GF-D8 (cell line): ENCODE data around the gene DOK4.

Source experiments
- DNase-seq: peaks from one replicate; lab custom pipeline; 2025; lab: John Stamatoyannopoulos, UW

The DOK4 gene

DNA sequence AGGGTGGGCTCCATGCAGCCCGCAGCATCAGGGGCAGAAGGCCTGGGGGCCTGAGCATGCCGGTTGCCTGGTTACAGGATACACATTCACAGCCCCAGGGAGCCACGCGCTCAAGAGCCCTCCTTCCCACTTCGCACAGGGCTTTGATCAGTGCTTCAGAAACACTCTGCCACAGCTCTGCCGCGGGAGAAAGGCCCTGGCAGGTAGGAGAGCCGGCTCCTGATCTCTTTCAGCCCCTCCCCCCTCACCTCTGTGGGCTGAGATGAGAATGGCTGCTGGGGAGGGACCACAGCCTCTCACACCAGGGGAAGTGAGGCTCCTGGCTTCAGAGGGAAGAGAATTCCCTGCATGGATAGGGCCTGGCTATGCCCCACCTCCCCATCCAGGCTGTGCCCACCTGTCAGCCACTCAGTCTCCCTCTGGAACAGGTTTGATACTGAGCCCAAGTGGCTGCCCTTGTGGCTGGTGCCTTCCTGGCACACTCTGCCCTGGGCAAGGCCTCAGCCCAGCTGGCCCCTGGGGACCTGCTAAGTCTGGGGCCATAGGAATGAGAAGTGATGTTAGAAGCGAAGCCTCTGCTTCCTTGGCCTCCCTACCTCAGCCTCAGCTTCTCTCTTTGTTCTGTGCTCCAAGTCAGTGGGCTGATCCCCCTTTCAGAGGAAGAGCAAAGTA is 8.6 kb downstream of the DOK4 start:
- no peak for DNase-seq

- no peak for DNase-seq
Measured at GRCh38 chr16:57476546-57477410, 9.5 kb downstream of the DOK4 start.

DNA sequence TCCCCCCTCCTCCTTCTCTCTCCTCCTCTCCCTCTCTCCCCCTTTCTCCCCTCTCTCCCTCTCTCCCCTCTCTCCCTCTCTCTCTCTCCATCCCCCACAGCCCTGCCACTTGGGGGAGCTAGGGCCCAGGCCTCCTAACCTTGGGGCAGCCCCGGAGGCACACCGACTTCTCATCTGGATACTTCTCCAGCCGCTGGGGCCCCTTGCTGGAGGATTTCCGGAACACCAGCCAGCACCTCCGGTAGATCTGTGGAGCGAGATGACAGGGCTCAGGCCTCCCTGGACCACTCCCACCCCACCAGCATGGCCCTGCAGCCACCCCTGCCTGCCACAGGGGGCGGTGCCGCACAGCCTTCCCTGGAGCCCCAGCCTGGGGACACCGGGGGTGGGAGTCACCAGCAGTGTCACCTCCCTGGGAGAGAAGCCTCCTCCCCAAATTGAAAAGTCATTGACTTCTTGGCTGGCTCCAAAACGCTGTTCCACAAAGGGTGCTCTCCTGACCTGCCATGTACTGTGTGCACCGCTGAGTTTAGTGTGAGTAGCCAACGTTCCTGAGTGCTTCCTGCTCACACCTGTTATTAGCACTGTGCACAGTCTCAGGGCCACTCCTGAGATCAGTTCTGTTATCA is 10.5 kb downstream of the DOK4 start:
- peak; percentile 70 for DNase-seq

DNA sequence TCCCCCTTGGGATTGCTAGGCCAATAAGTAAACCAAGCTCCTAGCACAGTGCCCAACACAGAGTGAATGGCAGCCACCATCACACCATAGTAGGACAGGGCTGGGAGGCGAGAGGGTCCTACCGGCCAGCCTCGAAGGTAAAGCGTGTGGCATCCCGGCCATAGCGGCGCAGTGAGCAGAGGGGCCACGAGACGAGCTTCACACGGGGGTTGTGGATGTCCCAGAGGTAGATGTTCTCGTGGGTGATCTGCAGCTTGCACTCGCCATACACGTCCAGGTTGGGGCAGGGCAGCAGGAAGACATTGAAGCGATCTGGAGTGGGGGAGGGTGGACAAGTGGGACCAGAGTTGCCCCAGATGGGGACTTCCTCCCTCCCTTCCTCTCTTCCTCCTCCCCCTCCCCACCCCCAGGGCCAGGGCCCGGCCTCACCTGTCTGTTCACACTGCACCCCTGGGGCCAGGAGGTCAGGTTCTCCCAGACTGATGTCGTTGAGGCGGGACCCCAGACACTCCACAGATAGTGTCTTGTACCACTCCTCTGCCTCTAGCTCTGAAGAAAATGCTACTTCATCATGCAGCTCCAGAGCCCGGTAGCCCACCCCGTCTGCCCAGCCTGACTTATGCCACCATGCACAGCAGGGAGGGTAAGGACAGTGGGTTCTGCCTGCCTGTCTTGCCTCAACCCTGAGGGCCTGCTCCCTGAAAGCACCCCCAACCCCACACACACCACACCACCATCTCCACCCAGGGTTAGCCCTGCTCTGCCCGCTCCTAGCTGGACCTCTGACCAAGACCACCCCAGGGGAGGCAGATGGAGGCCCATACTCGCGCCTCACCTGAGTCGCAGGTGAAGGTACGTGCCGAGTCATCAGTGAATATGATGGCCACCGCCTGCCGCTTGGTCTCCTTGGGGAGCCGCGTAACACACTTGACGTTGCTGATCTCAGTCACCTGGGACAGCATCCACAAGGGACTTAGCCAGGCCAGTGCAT is 11.3 kb downstream of the DOK4 start:
- no peak for DNase-seq

DNA sequence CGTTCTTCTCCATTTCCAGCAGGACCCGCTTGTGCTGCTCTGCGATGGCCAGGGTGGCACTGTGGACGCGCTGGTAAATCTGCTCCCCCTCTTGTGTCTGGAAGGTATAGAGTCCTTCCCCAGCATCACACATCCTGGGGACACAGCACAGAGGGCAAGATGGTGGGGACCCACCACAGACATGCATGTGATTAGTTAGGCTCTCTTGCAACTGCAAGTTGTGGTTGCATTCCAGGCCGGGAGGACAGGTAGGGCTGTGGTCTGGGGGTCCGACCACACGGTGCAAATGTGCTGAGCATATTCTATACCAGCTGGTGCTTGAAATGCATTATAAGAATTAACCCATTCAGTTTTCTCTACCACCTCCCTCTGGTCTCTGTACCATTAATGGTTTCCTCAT is 12.4 kb downstream of the DOK4 start:
- DNase-seq = no peak

- DNase-seq = no peak
Measured at GRCh38 chr16:57473176-57473840, 13.0 kb downstream of the DOK4 start.

- DNase-seq = no peak
Measured at GRCh38 chr16:57472665-57473060, 13.6 kb downstream of the DOK4 start.

DNA sequence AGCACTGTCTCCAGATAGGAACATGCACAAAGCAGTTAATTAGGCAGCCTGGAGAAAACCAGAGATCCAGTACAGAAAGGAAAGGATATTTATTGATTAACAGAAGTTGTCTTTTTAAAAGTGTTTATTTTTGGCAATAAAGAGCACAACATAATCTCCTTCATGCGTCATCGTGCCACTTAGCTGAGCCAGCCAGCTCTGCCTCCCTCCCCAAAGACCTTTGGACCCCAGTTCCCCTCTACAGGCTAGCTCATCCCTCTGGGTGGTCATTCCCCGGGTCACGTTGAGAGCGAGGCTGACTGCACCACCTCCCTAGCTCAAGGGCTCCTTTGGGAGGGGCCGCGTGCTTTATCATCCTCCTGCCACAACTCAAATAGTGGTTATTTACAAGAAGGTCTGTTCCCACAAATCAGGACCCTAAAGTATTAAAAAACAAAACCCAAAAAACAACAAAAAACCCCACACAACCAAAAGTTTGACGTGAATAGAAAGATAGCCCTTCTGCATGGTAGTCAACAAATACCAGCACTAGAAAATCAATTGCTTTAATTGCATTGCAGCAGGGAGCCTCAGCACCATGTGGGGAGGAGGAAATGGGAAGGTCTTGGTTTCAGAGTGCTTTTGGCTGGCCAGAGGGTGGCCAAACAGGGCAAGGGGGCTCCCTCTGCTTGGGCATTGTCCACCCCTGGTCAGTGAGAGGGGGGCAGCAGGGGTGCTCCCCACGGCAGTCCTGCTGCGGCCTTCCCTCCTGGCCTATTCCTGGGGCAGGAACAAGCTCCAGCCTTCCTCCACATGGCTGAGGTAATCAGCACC is 14.2 kb downstream of the DOK4 start:
- DNase-seq = no peak

DNA sequence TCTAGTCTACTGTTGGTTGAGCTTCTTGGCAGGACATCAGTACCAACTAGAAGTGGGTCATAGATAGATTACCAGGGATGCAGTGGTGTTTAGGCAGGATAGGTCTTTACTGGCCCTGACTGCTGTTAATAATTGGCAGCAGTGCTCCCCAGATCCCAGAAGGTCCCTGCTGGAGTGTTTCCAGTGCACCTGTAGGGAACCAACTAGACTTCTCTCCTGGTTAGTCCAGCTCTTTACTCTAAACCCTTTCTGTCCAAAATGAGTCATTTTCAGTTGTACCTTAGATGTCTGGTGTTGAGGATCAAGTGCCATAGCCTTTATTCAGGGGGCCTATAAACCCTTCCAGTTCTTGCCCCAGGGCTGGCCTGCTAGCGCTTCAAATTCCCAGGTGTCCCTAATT is 15.1 kb downstream of the DOK4 start:
- no peak for DNase-seq

- no peak for DNase-seq
Measured at GRCh38 chr16:57470711-57471110, 15.6 kb downstream of the DOK4 start.

DNA sequence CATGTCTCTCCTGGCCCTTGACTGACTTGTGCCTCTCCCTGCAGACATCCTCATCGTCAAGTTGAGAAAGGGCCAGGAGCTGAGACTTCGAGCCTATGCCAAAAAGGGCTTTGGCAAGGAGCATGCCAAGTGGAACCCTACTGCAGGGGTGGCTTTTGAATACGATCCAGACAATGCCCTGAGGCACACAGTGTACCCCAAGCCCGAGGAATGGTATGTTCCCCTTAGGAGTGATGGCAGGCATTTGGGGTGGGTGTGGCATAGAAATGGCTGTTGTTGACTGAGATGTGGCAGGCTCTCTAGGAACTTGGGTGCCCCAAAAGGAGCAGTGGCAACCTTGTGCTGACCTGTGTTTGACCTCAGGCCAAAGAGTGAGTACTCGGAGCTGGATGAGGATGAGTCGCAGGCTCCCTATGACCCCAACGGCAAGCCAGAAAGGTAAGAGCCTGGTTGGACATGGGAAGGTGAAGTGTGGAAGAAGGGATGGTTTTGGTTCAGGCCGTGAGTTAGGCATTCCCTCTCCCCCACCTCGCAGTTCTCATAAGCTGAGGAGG is 16.3 kb downstream of the DOK4 start:
- DNase-seq = no peak

GRCh38 chr16:57469046-57469445 is 17.2 kb downstream of the DOK4 start:
- no peak for DNase-seq

- DNase-seq = no peak
Measured at GRCh38 chr16:57468346-57468745, 17.9 kb downstream of the DOK4 start.

DNA sequence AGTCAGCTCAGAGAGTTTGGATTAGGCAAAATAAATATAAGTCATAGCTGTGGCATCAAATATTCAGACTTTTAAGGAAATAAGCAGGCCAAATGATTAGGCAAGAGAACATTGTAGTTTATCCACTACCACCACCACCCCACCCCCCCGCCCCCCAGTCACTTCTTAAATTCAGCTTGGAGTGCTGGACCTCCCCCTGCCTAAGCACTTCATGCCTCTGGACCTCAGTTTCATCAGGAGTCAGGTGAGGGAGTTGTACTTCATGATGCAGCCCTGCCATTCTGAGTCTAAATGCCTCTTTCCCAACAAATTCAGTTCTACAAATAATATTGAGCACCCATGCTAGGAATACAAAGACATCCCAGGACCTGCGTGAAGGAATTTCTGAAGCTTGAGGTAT is 21.8 kb downstream of the DOK4 start:
- no peak for DNase-seq

DNA sequence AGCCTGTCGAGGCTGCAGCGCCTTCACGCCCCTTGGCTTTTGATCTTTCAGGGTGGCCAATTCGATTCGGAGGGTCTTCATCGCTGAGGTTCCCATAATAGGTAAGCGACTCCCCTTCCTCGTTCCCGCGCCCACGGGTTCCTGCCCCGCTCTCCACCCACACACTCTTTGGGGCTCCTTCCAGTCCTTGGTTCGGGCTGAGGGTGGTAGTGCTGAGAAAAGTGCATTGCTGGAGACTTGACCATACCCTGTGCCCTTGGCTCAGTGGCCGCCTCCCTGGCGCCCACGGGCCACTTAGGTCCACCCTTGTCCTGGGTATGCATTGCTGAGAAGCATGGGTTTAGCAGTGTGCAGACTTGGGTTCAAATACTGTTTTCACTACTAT is 23.3 kb downstream of the DOK4 start:
- no peak for DNase-seq

DNA sequence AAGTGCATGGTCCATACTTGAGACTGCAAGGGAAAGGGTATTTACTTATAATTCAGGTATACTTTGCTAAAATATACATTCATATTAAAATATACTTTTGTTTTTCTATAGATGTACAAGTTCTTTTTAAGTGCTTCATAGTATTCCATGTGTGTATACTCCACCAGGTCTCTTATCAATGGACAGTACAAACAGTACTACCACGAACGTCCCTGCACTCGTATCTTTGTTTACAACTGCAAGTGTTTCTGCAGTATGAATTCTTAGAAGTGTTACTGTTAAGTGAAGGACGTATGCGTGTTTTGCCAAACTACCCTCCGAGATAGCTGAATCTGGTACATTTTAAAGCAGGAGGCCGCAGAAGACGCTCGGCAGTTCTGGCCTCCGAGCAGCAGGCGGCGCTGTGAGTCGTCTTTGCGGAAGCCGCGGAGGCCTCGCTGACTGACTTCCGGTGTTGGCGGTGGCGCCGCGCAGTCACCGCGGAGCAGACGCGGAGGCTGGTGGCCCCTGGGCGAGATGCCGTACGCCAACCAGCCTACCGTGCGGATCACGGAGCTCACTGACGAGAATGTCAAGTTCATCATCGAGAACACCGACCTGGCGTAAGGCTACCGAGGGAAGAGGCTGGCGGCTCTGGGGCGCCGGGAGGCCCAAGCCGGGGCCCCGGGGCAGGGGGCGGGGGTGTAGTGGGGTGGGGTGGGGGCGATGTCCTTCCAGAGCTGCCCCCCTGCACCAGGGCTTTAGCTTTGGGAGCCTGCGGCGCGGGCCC is 23.9 kb downstream of the DOK4 start, which contains the start of gene POLR2C:
Gene POLR2C, plus strand, starts transcription at position 471 of the 769 bp plus-strand sequence. Its CDS starts 46 bp downstream, at position 517.
- DNase-seq = peak; percentile 65

- DNase-seq = no peak
Measured at GRCh38 chr16:57452021-57452420, 34.3 kb downstream of the DOK4 start.

GRCh38 chr16:57447186-57447962 is 38.9 kb downstream of the DOK4 start, which contains the start of the genes CIAPIN1 and COQ9:
Gene CIAPIN1 (minus strand): TSS chr16:57447385. CDS start chr16:57440928, 6,457 bp downstream.
Gene COQ9 (plus strand): TSS chr16:57447479. CDS start chr16:57447506, 27 bp downstream.
- DNase-seq = peak; percentile 58
